NCI-H526 (cell line): ENCODE measurements around the gene C20orf173.
A peak's percentile ranks its signal among the peaks of the same experiment; 100 is the strongest.

Experiments
- DNase-seq, 2 experiments: peaks; one replicate each; lab custom pipeline; 2025; lab: John Stamatoyannopoulos, UW

C20orf173 gene

GRCh38 chr20:35506872-35507638, 22.4 kb downstream of the C20orf173 start:
- no peak for DNase-seq

- no peak for DNase-seq
Measured at GRCh38 chr20:35506179-35506578, 23.3 kb downstream of the C20orf173 start.

GRCh38 chr20:35504751-35505150, 24.7 kb downstream of the C20orf173 start:
- no peak for DNase-seq

GRCh38 chr20:35503841-35504561, 25.5 kb downstream of the C20orf173 start:
- no peak for DNase-seq

GRCh38 chr20:35503281-35503680, 26.2 kb downstream of the C20orf173 start:
- no peak for DNase-seq

- no peak for DNase-seq
Measured at GRCh38 chr20:35502352-35502751, 27.1 kb downstream of the C20orf173 start.

GRCh38 chr20:35499271-35499670, 30.2 kb downstream of the C20orf173 start:
- DNase-seq: no peak

- DNase-seq: no peak
Measured at GRCh38 chr20:35497780-35498189, 31.7 kb downstream of the C20orf173 start.

- no peak for DNase-seq
Measured at GRCh38 chr20:35497320-35497719, 32.1 kb downstream of the C20orf173 start.

GRCh38 chr20:35496481-35496880, 33.0 kb downstream of the C20orf173 start:
- no peak for DNase-seq

- no peak for DNase-seq
Measured at GRCh38 chr20:35492352-35492751, 37.1 kb downstream of the C20orf173 start.

GRCh38 chr20:35491823-35492222, 37.6 kb downstream of the C20orf173 start:
- no peak for DNase-seq

- no peak for DNase-seq
Measured at GRCh38 chr20:35490736-35491181, 38.7 kb downstream of the C20orf173 start.

GRCh38 chr20:35489717-35490116, 39.7 kb downstream of the C20orf173 start:
- DNase-seq: no peak

GRCh38 chr20:35487479-35487878, 42.0 kb downstream of the C20orf173 start:
- no peak for DNase-seq

GRCh38 chr20:35479798-35480197, 49.7 kb downstream of the C20orf173 start:
- DNase-seq: no peak

GRCh38 chr20:35478804-35479472, 50.5 kb downstream of the C20orf173 start:
- DNase-seq: peak in 1 of 2 experiments; percentile 20
